Activated CD8-positive, alpha-beta T cell treated with anti-CD3 and anti-CD28 coated beads for 36 hours (primary cell): ENCODE measurements around the gene PPP1R14C. TPM values are rescaled to one million over a fixed set of nuclear protein-coding genes. Genes with fewer than 3 reads are reported as not detected.
"Not testable (repeated sequence)": the region's sequence is repeated elsewhere in the genome, so short reads cannot be mapped to it uniquely, and the experiment has no call there.

Experiments
- ATAC-seq: fragments of 200-7000 bp; cut with Tn5 transposase; one replicate; pipeline ENCODE4 v1.10.0; 2021; ENCODE audit warnings: mild to moderate bottlenecking, moderate library complexity
- CTCF ChIA-PET: fragments of 350-600 bp; sonication (Branson Sonifier 250); formaldehyde crosslinking; loops from one replicate; lab custom pipeline; 2021; ENCODE audit warnings: antibody characterized with exemption; lab: Charles Lee
- POLR2A ChIA-PET: fragments of 350-600 bp; sonication (Branson Sonifier 250); formaldehyde crosslinking; loops from one replicate; lab custom pipeline; 2021; ENCODE audit warnings: antibody characterized with exemption; lab: Charles Lee
- DNase-seq: peaks from one replicate; pipeline ENCODE4 v3.0.0-alpha.2; 2020
- H3K27ac Mint-ChIP-seq: one replicate; pipeline ENCODE4 v1.8.0; 2021; ENCODE audit warnings: mild to moderate bottlenecking, mixed read lengths
- H3K27me3 Mint-ChIP-seq: one replicate; pipeline ENCODE4 v1.8.0; 2021; ENCODE audit warnings: mixed read lengths
- H3K36me3 Mint-ChIP-seq: one replicate; pipeline ENCODE4 v1.8.0; 2021; ENCODE audit warnings: low read depth, mixed read lengths
- H3K4me1 Mint-ChIP-seq: one replicate; pipeline ENCODE4 v1.8.0; 2021; ENCODE audit warnings: low read depth, mixed read lengths
- H3K4me3 Mint-ChIP-seq: one replicate; pipeline ENCODE4 v1.8.0; 2021; ENCODE audit warnings: mild to moderate bottlenecking, moderate library complexity, mixed read lengths
- H3K9me3 Mint-ChIP-seq: one replicate; pipeline ENCODE4 v1.8.0; 2021; ENCODE audit warnings: mixed read lengths
- CTCF ChIP-seq: fragments of 200-600 bp; IDR thresholded peaks from one replicate; pipeline ENCODE4 v1.8.0; 2022; ENCODE audit warnings: antibody characterized with exemption, mild to moderate bottlenecking
- intact Hi-C: fragments of 100-400 bp; cut with micrococcal nuclease; formaldehyde crosslinking; loops from one replicate; pipeline ENCODE4 v1.10.0; 2022
- total RNA-seq, 2 experiments: library from RNA; stranded (reverse); gene quantifications; one replicate each; pipeline ENCODE4 v1.2.3, GENCODE V29; 2021

PPP1R14C gene
- total RNA-seq, 2 experiments from 2014 or later = 0.65 to 0.86 TPM

GRCh38 chr6:150134280-150134920, 8.4 kb upstream of the PPP1R14C start:
- ChIA-PET POLR2A (interaction anchor here (1.1 kb wide), 1 partner anchor 15 kb away, joined by 3 read pairs; no protein-coding TSS in a partner anchor), CTCF (interaction anchor here (0.8 to 1.1 kb wide), 3 partner anchors 10 to 53 kb away, joined by 3 read pairs; no protein-coding TSS in a partner anchor)
- H3K27me3 Mint-ChIP-seq = peaks cover 20% of the 10 kb centered on the region
- TF ChIP-seq CTCF = no peak
- ATAC-seq (no peak), DNase-seq (no peak)
- no peak overlapping the region for H3K27ac Mint-ChIP-seq
- intact Hi-C loops = no loop called here
- no peak overlapping the region for H3K4me3 Mint-ChIP-seq
- peaks cover 5% of the 10 kb centered on the region for H3K9me3 Mint-ChIP-seq
- H3K4me1 Mint-ChIP-seq = no peaks in the 10 kb centered on the region
- no peaks in the 10 kb centered on the region for H3K36me3 Mint-ChIP-seq

GRCh38 chr6:150137711-150138110, 5.1 kb upstream of the PPP1R14C start:
- intact Hi-C loops, CTCF ChIA-PET, H3K36me3 Mint-ChIP-seq, POLR2A ChIA-PET, ATAC-seq, H3K4me3 Mint-ChIP-seq, H3K9me3 Mint-ChIP-seq, H3K4me1 Mint-ChIP-seq, DNase-seq, H3K27ac Mint-ChIP-seq: not testable (repeated sequence)
- H3K27me3 Mint-ChIP-seq = peaks cover 40% of the 10 kb centered on the region

GRCh38 chr6:150138638-150139037, 4.2 kb upstream of the PPP1R14C start:
- ATAC-seq (no peak), DNase-seq (no peak)
- H3K9me3 Mint-ChIP-seq = peaks cover 5% of the 10 kb centered on the region
- POLR2A ChIA-PET = interaction anchor here (0.6 kb wide), 1 partner anchor 225 kb away, joined by 3 read pairs; no protein-coding TSS in a partner anchor
- H3K36me3 Mint-ChIP-seq = no peaks in the 10 kb centered on the region
- H3K27me3 Mint-ChIP-seq = peaks cover 40% of the 10 kb centered on the region
- no peak overlapping the region for H3K27ac Mint-ChIP-seq
- intact Hi-C loops = no loop called here
- peaks cover 5% of the 10 kb centered on the region for H3K4me1 Mint-ChIP-seq
- CTCF ChIA-PET = no interaction called here
- H3K4me3 Mint-ChIP-seq = no peak overlapping the region
- no peak for TF ChIP-seq CTCF

GRCh38 chr6:150139533-150139932, 3.3 kb upstream of the PPP1R14C start:
- ChIA-PET POLR2A (interaction anchor here (0.9 kb wide), 1 partner anchor 32 kb away, joined by 3 read pairs; no protein-coding TSS in a partner anchor), CTCF (interaction anchor here (0.7 kb wide), 1 partner anchor 59 kb away, joined by 3 read pairs; no protein-coding TSS in a partner anchor)
- no peak for TF ChIP-seq CTCF
- Mint-ChIP-seq H3K9me3 (peaks cover 5% of the 10 kb centered on the region), H3K4me1 (peaks cover 10% of the 10 kb centered on the region), H3K36me3 (no peaks in the 10 kb centered on the region), H3K27me3 (peaks cover 49% of the 10 kb centered on the region), H3K27ac (no peak overlapping the region), H3K4me3 (no peak overlapping the region)
- intact Hi-C loops = no loop called here
- ATAC-seq = no peak
- DNase-seq = no peak

- peaks cover 11% of the 10 kb centered on the region for H3K4me1 Mint-ChIP-seq
Observed at GRCh38 chr6:150140236-150140969, 2.4 kb upstream of the PPP1R14C start.

More at GRCh38 chr6:150140236-150140969, 2.4 kb upstream of the PPP1R14C start:
- intact Hi-C loops = no loop called here
- CTCF ChIA-PET = interaction anchor here (0.7 kb wide), 1 partner anchor 60 kb away, joined by 3 read pairs; no protein-coding TSS in a partner anchor
- TF ChIP-seq CTCF = no peak
- H3K4me3 Mint-ChIP-seq = no peak overlapping the region
- ATAC-seq (no peak), DNase-seq (no peak)
- H3K36me3 Mint-ChIP-seq = no peaks in the 10 kb centered on the region
- POLR2A ChIA-PET = interaction anchor here (0.9 kb wide), 1 partner anchor 33 kb away, joined by 3 read pairs; no protein-coding TSS in a partner anchor
- H3K27ac Mint-ChIP-seq = no peak overlapping the region
- H3K9me3 Mint-ChIP-seq = peaks cover 5% of the 10 kb centered on the region
- H3K27me3 Mint-ChIP-seq = peaks cover 56% of the 10 kb centered on the region
